ENCODE measurements around the gene PSMG4.

Gene PSMG4

GRCh38 chr6:3252369-3252768 is 6.4 kb upstream of the PSMG4 start:
- DNase-seq, result no peak

- no peak for DNase-seq
Measured at GRCh38 chr6:3252861-3253596, 5.7 kb upstream of the PSMG4 start.

GRCh38 chr6:3253597-3253961 is 5.2 kb upstream of the PSMG4 start:
- DNase-seq, result no peak

GRCh38 chr6:3258201-3258600 is 546 bp upstream of the PSMG4 start:
- no peak for DNase-seq

- DNase-seq, result peak; percentile 28
Measured at GRCh38 chr6:3259491-3259958, 778 bp downstream of the PSMG4 start.

GRCh38 chr6:3260296-3260695 is 1.5 kb downstream of the PSMG4 start:
- no peak for DNase-seq

GRCh38 chr6:3260772-3261517 is 2.2 kb downstream of the PSMG4 start:
- DNase-seq, result no peak

- DNase-seq, result no peak
Measured at GRCh38 chr6:3261518-3261820, 2.7 kb downstream of the PSMG4 start.

- DNase-seq, result no peak
Measured at GRCh38 chr6:3261921-3262320, 3.2 kb downstream of the PSMG4 start.

- DNase-seq, result no peak
Measured at GRCh38 chr6:3263096-3263495, 4.3 kb downstream of the PSMG4 start.

- no peak for DNase-seq
Measured at GRCh38 chr6:3264356-3264755, 5.6 kb downstream of the PSMG4 start.

GRCh38 chr6:3265671-3266070 is 6.9 kb downstream of the PSMG4 start:
- DNase-seq, result no peak

GRCh38 chr6:3266170-3266569 is 7.4 kb downstream of the PSMG4 start:
- no peak for DNase-seq

GRCh38 chr6:3267162-3267561 is 8.4 kb downstream of the PSMG4 start:
- DNase-seq, result no peak

GRCh38 chr6:3268680-3269079 is 9.9 kb downstream of the PSMG4 start:
- no peak for DNase-seq

- DNase-seq, result no peak
Measured at GRCh38 chr6:3269281-3269975, 10.7 kb downstream of the PSMG4 start.

- no peak for DNase-seq
Measured at GRCh38 chr6:3270258-3270657, 11.5 kb downstream of the PSMG4 start.

GRCh38 chr6:3271756-3272155 is 13.0 kb downstream of the PSMG4 start:
- no peak for DNase-seq

- DNase-seq, result no peak
Measured at GRCh38 chr6:3272911-3273547, 14.3 kb downstream of the PSMG4 start.

- DNase-seq, result no peak
Measured at GRCh38 chr6:3273707-3274521, 15.2 kb downstream of the PSMG4 start.

- DNase-seq, result no peak
Measured at GRCh38 chr6:3276174-3277167, 17.7 kb downstream of the PSMG4 start.
